Esophagus muscularis mucosa (tissue), 4 donors: ENCODE data around the gene LRRC8C. TPM values are rescaled to one million over a fixed set of nuclear protein-coding genes. Genes with fewer than 3 reads are reported as not detected.
"Not testable (repeated sequence)": the region's sequence is repeated elsewhere in the genome, so short reads cannot be mapped to it uniquely, and the experiment has no call there.

ENCODE experiments used
- DNase-seq: peaks from one replicate; pipeline ENCODE4 v3.0.0-alpha.2; 2017; ENCODE audit errors: extremely low spot score
- H3K27ac ChIP-seq, 4 donors: fragments of 200-600 bp; sonication (generic); replicated peaks in 1 of 4; 1 replicate in 3 of 4; 2 replicates in 1 of 4; pipeline ENCODE4 v1.5.1; 2016 to 2019; ENCODE audit warnings: mild to moderate bottlenecking in 1 of 4
- H3K27me3 ChIP-seq, 4 donors: fragments of 200-600 bp; sonication (generic); one replicate each; pipeline versions ENCODE4 v1.5.1 to v1.6.0; 2016 to 2019
- H3K36me3 ChIP-seq, 4 donors: fragments of 200-600 bp; sonication (generic); one replicate each; pipeline ENCODE4 v1.5.1; 2016 to 2019
- H3K4me1 ChIP-seq, 4 donors: fragments of 200-600 bp; sonication (generic); one replicate each; pipeline ENCODE4 v1.5.1; 2016 to 2019
- H3K4me3 ChIP-seq, 4 donors: fragments of 200-600 bp; sonication (generic); 1 replicate in 2 of 4; 2 replicates in 2 of 4; pipeline ENCODE4 v1.5.1; 2016 to 2019; ENCODE audit warnings: mild to moderate bottlenecking in 4 of 4, moderate library complexity in 1 of 4
- H3K9me3 ChIP-seq, 4 donors: fragments of 200-600 bp; sonication (generic); 1 replicate in 3 of 4; 2 replicates in 1 of 4; pipeline ENCODE4 v1.5.1; 2016 to 2019
- EP300 ChIP-seq: sonication (generic); formaldehyde crosslinking; IDR thresholded peaks from one replicate; pipeline ENCODE4 v1.6.1; 2017; ENCODE audit warnings: antibody characterized with exemption
- POLR2A ChIP-seq: fragments of 450-650 bp; IDR thresholded peaks from one replicate; pipeline ENCODE4 v1.6.1; 2017; ENCODE audit warnings: antibody characterized with exemption, moderate library complexity, mild to moderate bottlenecking, low read depth
- POLR2AphosphoS5 ChIP-seq, 2 donors: sonication (generic); formaldehyde crosslinking; IDR thresholded peaks; one replicate each; pipeline ENCODE4 v1.6.1; 2017; ENCODE audit warnings: antibody characterized with exemption in 2 of 2
- WGBS: methylation state at CpG from one replicate; pipeline ENCODE4 v1.1.5; 2018; 5-methylcytosine and 5-hydroxymethylcytosine counted together
- intact Hi-C: fragments of 100-400 bp; cut with DNase I; formaldehyde crosslinking; loops from one replicate; pipeline ENCODE4 v1.15.1; 2023
- total RNA-seq, 4 donors: library from RNA; depleted of rRNA; stranded (reverse); fragments of >200 nt; gene quantifications; one replicate each; pipeline versions ENCODE4 v1.1.0 to v1.2.1, GENCODE V29; 2016
- TF ChIP-seq, protein P1 (sequence below), 3 experiments: fragments of 200-600 bp in 2 of 3; fragments of 450-650 bp in 1 of 3; sonication (generic) in 2 of 3; IDR thresholded peaks; one replicate each; pipeline ENCODE4 v1.5.1; 2017 to 2019; ENCODE audit warnings: antibody characterized with exemption in 3 of 3, mild to moderate bottlenecking in 2 of 3, moderate library complexity in 1 of 3

LRRC8C gene
- total RNA-seq, 4 donors from 2014 or later, result 5.8 to 8.9 (median 7.4) TPM

- intact Hi-C loops, result no loop called here
- H3K27ac ChIP-seq, result no peak overlapping the region
- no peak for DNase-seq
- H3K4me1 ChIP-seq, result peaks cover 0 to 2% (median 0%) of the 10 kb centered on the region in 4 donors
- H3K27me3 ChIP-seq, result no peaks in the 10 kb centered on the region
- H3K4me3 ChIP-seq, result no peak overlapping the region
- H3K36me3 ChIP-seq, result peaks cover 0 to 4% (median 0%) of the 10 kb centered on the region in 4 donors
- no peak for TF ChIP-seq EP300
- TF ChIP-seq, protein P1, sequence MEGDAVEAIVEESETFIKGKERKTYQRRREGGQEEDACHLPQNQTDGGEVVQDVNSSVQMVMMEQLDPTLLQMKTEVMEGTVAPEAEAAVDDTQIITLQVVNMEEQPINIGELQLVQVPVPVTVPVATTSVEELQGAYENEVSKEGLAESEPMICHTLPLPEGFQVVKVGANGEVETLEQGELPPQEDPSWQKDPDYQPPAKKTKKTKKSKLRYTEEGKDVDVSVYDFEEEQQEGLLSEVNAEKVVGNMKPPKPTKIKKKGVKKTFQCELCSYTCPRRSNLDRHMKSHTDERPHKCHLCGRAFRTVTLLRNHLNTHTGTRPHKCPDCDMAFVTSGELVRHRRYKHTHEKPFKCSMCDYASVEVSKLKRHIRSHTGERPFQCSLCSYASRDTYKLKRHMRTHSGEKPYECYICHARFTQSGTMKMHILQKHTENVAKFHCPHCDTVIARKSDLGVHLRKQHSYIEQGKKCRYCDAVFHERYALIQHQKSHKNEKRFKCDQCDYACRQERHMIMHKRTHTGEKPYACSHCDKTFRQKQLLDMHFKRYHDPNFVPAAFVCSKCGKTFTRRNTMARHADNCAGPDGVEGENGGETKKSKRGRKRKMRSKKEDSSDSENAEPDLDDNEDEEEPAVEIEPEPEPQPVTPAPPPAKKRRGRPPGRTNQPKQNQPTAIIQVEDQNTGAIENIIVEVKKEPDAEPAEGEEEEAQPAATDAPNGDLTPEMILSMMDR (IDR thresholded peaks at IDR 0.05), result no peak
- TF ChIP-seq POLR2A, result no peak
- TF ChIP-seq POLR2AphosphoS5 (IDR thresholded peaks at IDR 0.05), result no peak
- no peaks in the 10 kb centered on the region for H3K9me3 ChIP-seq
- WGBS, result 100% methylated on average over 2 of the region's 2 CpGs
Observed at GRCh38 chr1:89704014-89704413, 71.1 kb downstream of the LRRC8C start.

DNA sequence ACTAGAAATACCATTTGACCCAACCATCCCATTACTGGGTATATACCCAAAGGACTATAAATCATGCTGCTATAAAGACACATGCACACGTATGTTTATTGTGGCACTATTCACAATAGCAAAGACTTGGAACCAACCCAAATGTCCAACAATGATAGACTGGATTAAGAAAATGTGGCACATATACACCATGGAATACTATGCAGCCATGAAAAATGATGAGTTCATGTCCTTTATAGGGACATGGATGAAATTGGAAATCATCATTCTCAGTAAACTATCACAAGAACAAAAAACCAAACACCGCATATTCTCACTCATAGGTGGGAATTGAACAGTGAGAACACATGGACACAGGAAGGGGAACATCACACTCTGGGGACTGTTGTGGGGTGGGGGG lies 72.0 kb downstream of the LRRC8C start:
- H3K9me3 ChIP-seq, H3K4me3 ChIP-seq, intact Hi-C loops, H3K36me3 ChIP-seq, DNase-seq, H3K27ac ChIP-seq, H3K27me3 ChIP-seq, H3K4me1 ChIP-seq: not testable (repeated sequence)
- WGBS, result no CpG with 5 or more reads among the region's 2 CpGs

GRCh38 chr1:89705901-89706699 lies 73.2 kb downstream of the LRRC8C start:
- Histone ChIP-seq H3K27me3 (no peaks in the 10 kb centered on the region), H3K27ac (no peak overlapping the region), H3K9me3 (no peaks in the 10 kb centered on the region), H3K4me3 (no peak overlapping the region), H3K4me1 (peaks cover 0 to 2% (median 0%) of the 10 kb centered on the region in 4 donors), H3K36me3 (peaks cover 0 to 10% (median 0%) of the 10 kb centered on the region in 4 donors)
- no peak for DNase-seq
- WGBS, result 73% methylated on average over 6 of the region's 6 CpGs
- intact Hi-C loops, result no loop called here
- TF ChIP-seq POLR2A (no peak), POLR2AphosphoS5 (IDR thresholded peaks at IDR 0.05) (no peak), EP300 (no peak)
- TF ChIP-seq, protein P1 (IDR thresholded peaks at IDR 0.05), result no peak

GRCh38 chr1:89706700-89707012 lies 73.7 kb downstream of the LRRC8C start:
- Histone ChIP-seq H3K4me3 (no peak overlapping the region), H3K27me3 (no peaks in the 10 kb centered on the region), H3K36me3 (peaks cover 0 to 15% (median 0%) of the 10 kb centered on the region in 4 donors), H3K9me3 (no peaks in the 10 kb centered on the region), H3K27ac (no peak overlapping the region), H3K4me1 (peaks cover 0 to 2% (median 0%) of the 10 kb centered on the region in 4 donors)
- no peak for DNase-seq
- TF ChIP-seq, protein P1 (IDR thresholded peaks at IDR 0.05), result no peak
- TF ChIP-seq POLR2A, result no peak
- intact Hi-C loops, result no loop called here

- Histone ChIP-seq H3K4me1 (peaks cover 0 to 2% (median 0%) of the 10 kb centered on the region in 4 donors), H3K36me3 (peaks cover 0 to 30% (median 7%) of the 10 kb centered on the region in 4 donors), H3K27ac (no peak overlapping the region), H3K27me3 (no peaks in the 10 kb centered on the region), H3K9me3 (no peaks in the 10 kb centered on the region), H3K4me3 (no peak overlapping the region)
- TF ChIP-seq, protein P1 (IDR thresholded peaks at IDR 0.05), result no peak
- TF ChIP-seq EP300, result no peak
- no peak for TF ChIP-seq POLR2AphosphoS5 (IDR thresholded peaks at IDR 0.05)
- no peak for TF ChIP-seq POLR2A
- WGBS, result 85% methylated on average over 6 of the region's 6 CpGs
- no peak for DNase-seq
- intact Hi-C loops, result no loop called here
Observed at GRCh38 chr1:89708751-89709375, 75.9 kb downstream of the LRRC8C start.
